ENCODE data around the gene NT5C2.

DNA sequence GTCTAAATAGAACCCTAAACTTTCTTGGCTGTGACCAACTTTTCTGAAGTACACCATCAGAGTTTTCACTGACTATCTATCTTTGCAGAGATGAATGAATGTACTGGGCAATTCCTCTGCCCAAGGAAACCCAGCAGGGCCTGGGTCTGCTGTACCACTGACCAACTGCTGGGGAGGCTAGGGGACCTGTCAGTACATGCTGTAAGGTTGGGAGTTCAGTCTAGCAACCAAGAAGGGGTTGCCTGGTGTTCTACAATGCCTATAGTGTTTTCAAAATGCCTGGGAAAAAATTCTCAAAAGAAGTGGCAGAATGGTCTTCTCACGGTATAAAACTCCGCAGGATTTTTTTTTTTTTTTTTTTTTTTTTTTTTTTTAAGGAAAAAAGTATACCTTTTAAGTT is 106.3 kb downstream of the NT5C2 start:
- TF ChIP-seq EZH2phosphoT487 (IDR thresholded peaks at IDR 0.05; ENCODE audit: borderline replicate concordance, low read depth) (no peak), TAF1 (IDR thresholded peaks at IDR 0.05; ENCODE audit: borderline replicate concordance, low read depth, low read length) (no peak), POLR2AphosphoS5 (IDR thresholded peaks at IDR 0.05; ENCODE audit: low read depth, low read length) (no peak), RAD21 (IDR thresholded peaks at IDR 0.05; ENCODE audit: low read length) (no peak)
- TF ChIP-seq, protein P1, sequence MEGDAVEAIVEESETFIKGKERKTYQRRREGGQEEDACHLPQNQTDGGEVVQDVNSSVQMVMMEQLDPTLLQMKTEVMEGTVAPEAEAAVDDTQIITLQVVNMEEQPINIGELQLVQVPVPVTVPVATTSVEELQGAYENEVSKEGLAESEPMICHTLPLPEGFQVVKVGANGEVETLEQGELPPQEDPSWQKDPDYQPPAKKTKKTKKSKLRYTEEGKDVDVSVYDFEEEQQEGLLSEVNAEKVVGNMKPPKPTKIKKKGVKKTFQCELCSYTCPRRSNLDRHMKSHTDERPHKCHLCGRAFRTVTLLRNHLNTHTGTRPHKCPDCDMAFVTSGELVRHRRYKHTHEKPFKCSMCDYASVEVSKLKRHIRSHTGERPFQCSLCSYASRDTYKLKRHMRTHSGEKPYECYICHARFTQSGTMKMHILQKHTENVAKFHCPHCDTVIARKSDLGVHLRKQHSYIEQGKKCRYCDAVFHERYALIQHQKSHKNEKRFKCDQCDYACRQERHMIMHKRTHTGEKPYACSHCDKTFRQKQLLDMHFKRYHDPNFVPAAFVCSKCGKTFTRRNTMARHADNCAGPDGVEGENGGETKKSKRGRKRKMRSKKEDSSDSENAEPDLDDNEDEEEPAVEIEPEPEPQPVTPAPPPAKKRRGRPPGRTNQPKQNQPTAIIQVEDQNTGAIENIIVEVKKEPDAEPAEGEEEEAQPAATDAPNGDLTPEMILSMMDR (IDR thresholded peaks at IDR 0.05), result no peak

Measured in SK-N-SH (cell line).